ENCODE measurements around the gene DTNB. TPM values are rescaled to one million over a fixed set of nuclear protein-coding genes. Genes with fewer than 3 reads are reported as not detected.
"Not testable (repeated sequence)": the region's sequence is repeated elsewhere in the genome, so short reads cannot be mapped to it uniquely, and the experiment has no call there.

Gene DTNB
- total RNA-seq, 1 donor: 18.3 TPM

GRCh38 chr2:25537526-25537925, 135.9 kb downstream of the DTNB start:
- Histone ChIP-seq H3K4me1 (ENCODE audit: insufficient read depth, low read length) (no peaks in the 10 kb centered on the region), H3K27me3 (ENCODE audit: insufficient read depth, low read length) (no peaks in the 10 kb centered on the region), H3K4me3 (ENCODE audit: low read length) (no peak overlapping the region), H3K9me3 (ENCODE audit: low read depth, low read length) (no peaks in the 10 kb centered on the region)

GRCh38 chr2:25535411-25536289, 137.7 kb downstream of the DTNB start:
- not testable (repeated sequence) for H3K4me1 ChIP-seq (ENCODE audit: insufficient read depth, low read length); H3K27me3 ChIP-seq (ENCODE audit: insufficient read depth, low read length); H3K4me3 ChIP-seq (ENCODE audit: low read length); H3K9me3 ChIP-seq (ENCODE audit: low read depth, low read length)

- H3K27me3 ChIP-seq (ENCODE audit: insufficient read depth, low read length); H3K4me3 ChIP-seq (ENCODE audit: low read length); H3K9me3 ChIP-seq (ENCODE audit: low read depth, low read length); H3K4me1 ChIP-seq (ENCODE audit: insufficient read depth, low read length): not testable (repeated sequence)
These were observed 138.4 kb downstream of the DTNB start for GRCh38 chr2:25534937-25535336.

GRCh38 chr2:25534455-25534854, 138.9 kb downstream of the DTNB start:
- H3K4me3 ChIP-seq (ENCODE audit: low read length): no peak overlapping the region
- no peaks in the 10 kb centered on the region for H3K27me3 ChIP-seq (ENCODE audit: insufficient read depth, low read length)
- H3K4me1 ChIP-seq (ENCODE audit: insufficient read depth, low read length): no peaks in the 10 kb centered on the region
- H3K9me3 ChIP-seq (ENCODE audit: low read depth, low read length): no peaks in the 10 kb centered on the region

GRCh38 chr2:25533771-25534170, 139.6 kb downstream of the DTNB start:
- H3K27me3 ChIP-seq (ENCODE audit: insufficient read depth, low read length); H3K4me1 ChIP-seq (ENCODE audit: insufficient read depth, low read length): not testable (repeated sequence)

GRCh38 chr2:25532521-25532920, 140.9 kb downstream of the DTNB start:
- no peak overlapping the region for H3K4me3 ChIP-seq (ENCODE audit: low read length)
- H3K27me3 ChIP-seq (ENCODE audit: insufficient read depth, low read length): no peaks in the 10 kb centered on the region
- H3K9me3 ChIP-seq (ENCODE audit: low read depth, low read length): no peaks in the 10 kb centered on the region
- H3K4me1 ChIP-seq (ENCODE audit: insufficient read depth, low read length): no peaks in the 10 kb centered on the region

More at GRCh38 chr2:25533771-25534170, 139.6 kb downstream of the DTNB start:
- H3K4me3 ChIP-seq (ENCODE audit: low read length); H3K9me3 ChIP-seq (ENCODE audit: low read depth, low read length): not testable (repeated sequence)

GRCh38 chr2:25529034-25529433, 144.3 kb downstream of the DTNB start:
- Histone ChIP-seq H3K4me3 (ENCODE audit: low read length) (no peak overlapping the region), H3K27me3 (ENCODE audit: insufficient read depth, low read length) (no peaks in the 10 kb centered on the region), H3K9me3 (ENCODE audit: low read depth, low read length) (no peaks in the 10 kb centered on the region), H3K4me1 (ENCODE audit: insufficient read depth, low read length) (no peaks in the 10 kb centered on the region)

- Histone ChIP-seq H3K4me1 (ENCODE audit: insufficient read depth, low read length) (no peaks in the 10 kb centered on the region), H3K9me3 (ENCODE audit: low read depth, low read length) (no peaks in the 10 kb centered on the region), H3K27me3 (ENCODE audit: insufficient read depth, low read length) (no peaks in the 10 kb centered on the region), H3K4me3 (ENCODE audit: low read length) (no peak overlapping the region)
These were observed 145.2 kb downstream of the DTNB start for GRCh38 chr2:25528173-25528572.

GRCh38 chr2:25524507-25524906, 148.9 kb downstream of the DTNB start:
- Histone ChIP-seq H3K4me3 (ENCODE audit: low read length) (no peak overlapping the region), H3K27me3 (ENCODE audit: insufficient read depth, low read length) (no peaks in the 10 kb centered on the region), H3K4me1 (ENCODE audit: insufficient read depth, low read length) (peaks cover 12% of the 10 kb centered on the region), H3K9me3 (ENCODE audit: low read depth, low read length) (no peaks in the 10 kb centered on the region)

GRCh38 chr2:25523060-25523459, 150.3 kb downstream of the DTNB start:
- peaks cover 12% of the 10 kb centered on the region for H3K4me1 ChIP-seq (ENCODE audit: insufficient read depth, low read length)
- no peaks in the 10 kb centered on the region for H3K27me3 ChIP-seq (ENCODE audit: insufficient read depth, low read length)
- no peak overlapping the region for H3K4me3 ChIP-seq (ENCODE audit: low read length)

GRCh38 chr2:25521665-25522387, 151.6 kb downstream of the DTNB start:
- Histone ChIP-seq H3K9me3 (ENCODE audit: low read depth, low read length) (no peaks in the 10 kb centered on the region), H3K4me1 (ENCODE audit: insufficient read depth, low read length) (peaks cover 12% of the 10 kb centered on the region), H3K27me3 (ENCODE audit: insufficient read depth, low read length) (no peaks in the 10 kb centered on the region), H3K4me3 (ENCODE audit: low read length) (no peak overlapping the region)

More at GRCh38 chr2:25523060-25523459, 150.3 kb downstream of the DTNB start:
- H3K9me3 ChIP-seq (ENCODE audit: low read depth, low read length): no peaks in the 10 kb centered on the region

- Histone ChIP-seq H3K4me3 (ENCODE audit: low read length) (no peak overlapping the region), H3K9me3 (ENCODE audit: low read depth, low read length) (no peaks in the 10 kb centered on the region), H3K4me1 (ENCODE audit: insufficient read depth, low read length) (peaks cover 12% of the 10 kb centered on the region), H3K27me3 (ENCODE audit: insufficient read depth, low read length) (no peaks in the 10 kb centered on the region)
These were observed 152.3 kb downstream of the DTNB start for GRCh38 chr2:25521126-25521525.

GRCh38 chr2:25517701-25518100, 155.7 kb downstream of the DTNB start:
- H3K4me1 ChIP-seq (ENCODE audit: insufficient read depth, low read length): peaks cover 21% of the 10 kb centered on the region
- no peaks in the 10 kb centered on the region for H3K27me3 ChIP-seq (ENCODE audit: insufficient read depth, low read length)

GRCh38 chr2:25514043-25514637, 159.2 kb downstream of the DTNB start:
- Histone ChIP-seq H3K9me3 (ENCODE audit: low read depth, low read length) (no peaks in the 10 kb centered on the region), H3K4me1 (ENCODE audit: insufficient read depth, low read length) (peaks cover 9% of the 10 kb centered on the region), H3K4me3 (ENCODE audit: low read length) (no peak overlapping the region), H3K27me3 (ENCODE audit: insufficient read depth, low read length) (no peaks in the 10 kb centered on the region)

More at GRCh38 chr2:25517701-25518100, 155.7 kb downstream of the DTNB start:
- Histone ChIP-seq H3K9me3 (ENCODE audit: low read depth, low read length) (no peaks in the 10 kb centered on the region), H3K4me3 (ENCODE audit: low read length) (no peak overlapping the region)

- Histone ChIP-seq H3K4me1 (ENCODE audit: insufficient read depth, low read length) (peaks cover 9% of the 10 kb centered on the region), H3K4me3 (ENCODE audit: low read length) (no peak overlapping the region)
These were observed 160.7 kb downstream of the DTNB start for GRCh38 chr2:25512707-25513106.

More at GRCh38 chr2:25512707-25513106, 160.7 kb downstream of the DTNB start:
- H3K9me3 ChIP-seq (ENCODE audit: low read depth, low read length): no peaks in the 10 kb centered on the region
- H3K27me3 ChIP-seq (ENCODE audit: insufficient read depth, low read length): no peaks in the 10 kb centered on the region
